Spinal cord (tissue), 4 donors: ENCODE measurements around the gene USP5. TPM values are rescaled to one million over a fixed set of nuclear protein-coding genes. Genes with fewer than 3 reads are reported as not detected.

Experiments used
- polyA plus RNA-seq, 2 donors: library from polyadenylated mRNA; unstranded; fragments of 120-200 nt; gene quantifications; one replicate each; pipeline ENCODE4 v1.2.1, GENCODE V29; 2013; ENCODE audit not compliant: insufficient read length in 2 of 2
- total RNA-seq, 2 donors: library from RNA; depleted of rRNA in 1 of 2; stranded (reverse); fragments of 120-200 nt in 1 of 2; fragments of >200 nt in 1 of 2; gene quantifications; one replicate each; pipeline versions ENCODE4 v1.2.3 to v1.2.4, GENCODE V29; 2013 to 2014

The USP5 gene
- total and polyA plus RNA-seq, 4 donors, result 78.6 to 101 (median 89.6) TPM

Other genes starting within 250 kb of the USP5 start
- gene CHD4, start 244.8 kb upstream of the USP5 start, total RNA-seq, result 100 to 1,000 TPM; 179 to 185 TPM
- gene CHD4, start 244.8 kb upstream of the USP5 start, polyA plus RNA-seq, result 100 to 1,000 TPM; 177 to 185 TPM
- gene LPAR5, start 216.2 kb upstream of the USP5 start, total RNA-seq, result 1 to 10 TPM; 2.5 to 3.5 TPM
- 1 to 10 TPM; 6.0 to 9.1 TPM for gene LPAR5, start 216.2 kb upstream of the USP5 start, polyA plus RNA-seq
- gene ACRBP, start 204.7 kb upstream of the USP5 start, total RNA-seq, result 1 to 10 TPM in 1 of 2 donors, under 1 TPM in 1; 0.69 to 3.9 TPM
- 1 to 10 TPM; 1.9 to 3.6 TPM for gene ACRBP, start 204.7 kb upstream of the USP5 start, polyA plus RNA-seq
- gene ING4, start 189.0 kb upstream of the USP5 start, total RNA-seq, result 10 to 100 TPM; 87.5 to 90.5 TPM
- gene ING4, start 189.0 kb upstream of the USP5 start, polyA plus RNA-seq, result 100 to 1,000 TPM in 1 of 2 donors, 10 to 100 TPM in 1; 94.6 to 104 TPM
- gene ZNF384, start 162.8 kb upstream of the USP5 start, total RNA-seq, result 10 to 100 TPM; 14.9 to 33.8 TPM
- 10 to 100 TPM; 66.6 to 80.2 TPM for gene ZNF384, start 162.8 kb upstream of the USP5 start, polyA plus RNA-seq
- gene PIANP, start 151.3 kb upstream of the USP5 start, total RNA-seq, result 1 to 10 TPM; 2.0 to 3.8 TPM
- 10 to 100 TPM; 81.7 to 86.8 TPM for gene PIANP, start 151.3 kb upstream of the USP5 start, polyA plus RNA-seq
- gene COPS7A, start 128.1 kb upstream of the USP5 start, total RNA-seq, result 10 to 100 TPM; 43.4 to 80.4 TPM
- 10 to 100 TPM; 83.5 to 98.0 TPM for gene COPS7A, start 128.1 kb upstream of the USP5 start, polyA plus RNA-seq
- 100 to 1,000 TPM in 1 of 2 donors, 10 to 100 TPM in 1; 91.4 to 157 TPM for gene MLF2, start 99.0 kb upstream of the USP5 start, total RNA-seq
- gene MLF2, start 99.0 kb upstream of the USP5 start, polyA plus RNA-seq, result 100 to 1,000 TPM; 300 to 319 TPM
- gene PTMS, start 85.8 kb upstream of the USP5 start, total RNA-seq, result 100 to 1,000 TPM in 1 of 2 donors, 10 to 100 TPM in 1; 50.7 to 191 TPM
- gene PTMS, start 85.8 kb upstream of the USP5 start, polyA plus RNA-seq, result 100 to 1,000 TPM; 916 to 927 TPM
- gene LAG3, start 79.6 kb upstream of the USP5 start, total RNA-seq, result under 1 TPM in 1 of 2 donors, not detected in 1; 0.33 TPM
- 1 to 10 TPM in 1 of 2 donors, under 1 TPM in 1; 0.93 to 1.6 TPM for gene LAG3, start 79.6 kb upstream of the USP5 start, polyA plus RNA-seq
- 10 to 100 TPM; 11.3 to 15.4 TPM for gene CD4, start 62.6 kb upstream of the USP5 start, total RNA-seq
- gene CD4, start 62.6 kb upstream of the USP5 start, polyA plus RNA-seq, result 10 to 100 TPM; 13.0 to 16.6 TPM
- 10 to 100 TPM; 43.4 to 54.2 TPM for gene GPR162, start 30.3 kb upstream of the USP5 start, total RNA-seq
- 100 to 1,000 TPM; 113 to 128 TPM for gene GPR162, start 30.3 kb upstream of the USP5 start, polyA plus RNA-seq
- gene P3H3, start 23.7 kb upstream of the USP5 start, total RNA-seq, result 10 to 100 TPM; 25.7 to 28.7 TPM
- gene P3H3, start 23.7 kb upstream of the USP5 start, polyA plus RNA-seq, result 10 to 100 TPM; 22.7 to 42.3 TPM
- 1 to 10 TPM; 2.5 to 5.1 TPM for gene GNB3, start 11.2 kb upstream of the USP5 start, total RNA-seq
- 10 to 100 TPM; 12.0 to 27.0 TPM for gene GNB3, start 11.2 kb upstream of the USP5 start, polyA plus RNA-seq
- 10 to 100 TPM in 1 of 2 donors, 1 to 10 TPM in 1; 4.8 to 17.2 TPM for gene CDCA3, start 864 bp upstream of the USP5 start, total RNA-seq
- 10 to 100 TPM; 17.7 to 22.5 TPM for gene CDCA3, start 864 bp upstream of the USP5 start, polyA plus RNA-seq
- gene TPI1, start 15.4 kb downstream of the USP5 start, total RNA-seq, result 100 to 1,000 TPM; 413 to 837 TPM
- gene TPI1, start 15.4 kb downstream of the USP5 start, polyA plus RNA-seq, result 100 to 1,000 TPM; 519 to 535 TPM
- 1 to 10 TPM; 3.5 to 5.4 TPM for gene SPSB2, start 21.2 kb downstream of the USP5 start, total RNA-seq
- 1 to 10 TPM; 5.7 to 10.0 TPM for gene SPSB2, start 21.2 kb downstream of the USP5 start, polyA plus RNA-seq
- 10 to 100 TPM; 13.5 to 25.5 TPM for gene LRRC23, start 52.7 kb downstream of the USP5 start, total RNA-seq
- 10 to 100 TPM; 25.1 to 25.3 TPM for gene LRRC23, start 52.7 kb downstream of the USP5 start, polyA plus RNA-seq
- gene ENO2, start 62.4 kb downstream of the USP5 start, total RNA-seq, result 100 to 1,000 TPM; 118 to 307 TPM
- 100 to 1,000 TPM; 615 to 640 TPM for gene ENO2, start 62.4 kb downstream of the USP5 start, polyA plus RNA-seq
- gene ATN1, start 75.8 kb downstream of the USP5 start, total RNA-seq, result 10 to 100 TPM; 23.1 to 24.9 TPM
- 100 to 1,000 TPM; 208 to 228 TPM for gene ATN1, start 75.8 kb downstream of the USP5 start, polyA plus RNA-seq
- not detected for gene RNU7-1, start 91.7 kb downstream of the USP5 start, total RNA-seq
- gene RNU7-1, start 91.7 kb downstream of the USP5 start, polyA plus RNA-seq, result 10 to 100 TPM; 16.2 to 21.9 TPM
- 100 to 1,000 TPM; 108 to 376 TPM for gene C12orf57, start 91.9 kb downstream of the USP5 start, total RNA-seq
- gene C12orf57, start 91.9 kb downstream of the USP5 start, polyA plus RNA-seq, result 100 to 1,000 TPM; 220 to 243 TPM
- 1 to 10 TPM; 8.4 to 9.3 TPM for gene PTPN6, start 99.2 kb downstream of the USP5 start, total RNA-seq
- gene PTPN6, start 99.2 kb downstream of the USP5 start, polyA plus RNA-seq, result 1 to 10 TPM; 5.7 to 7.9 TPM
- gene PHB2, start 118.5 kb downstream of the USP5 start, total RNA-seq, result 100 to 1,000 TPM in 1 of 2 donors, 10 to 100 TPM in 1; 88.4 to 226 TPM
- gene PHB2, start 118.5 kb downstream of the USP5 start, polyA plus RNA-seq, result 100 to 1,000 TPM; 174 to 185 TPM
- 10 to 100 TPM; 18.9 to 43.1 TPM for gene EMG1, start 118.8 kb downstream of the USP5 start, total RNA-seq
- 10 to 100 TPM; 30.1 to 33.3 TPM for gene EMG1, start 118.8 kb downstream of the USP5 start, polyA plus RNA-seq
- 10 to 100 TPM; 12.7 to 20.4 TPM for gene LPCAT3, start 166.3 kb downstream of the USP5 start, total RNA-seq
- gene LPCAT3, start 166.3 kb downstream of the USP5 start, polyA plus RNA-seq, result 10 to 100 TPM; 35.5 to 42.3 TPM
- 100 to 1,000 TPM in 1 of 2 donors, 10 to 100 TPM in 1; 77.6 to 122 TPM for gene C1S, start 208.6 kb downstream of the USP5 start, total RNA-seq
- 10 to 100 TPM; 19.1 to 41.3 TPM for gene C1S, start 208.6 kb downstream of the USP5 start, polyA plus RNA-seq
- gene C1R, start 240.3 kb downstream of the USP5 start, total RNA-seq, result 10 to 100 TPM; 41.8 to 83.1 TPM
- 10 to 100 TPM; 18.7 to 31.7 TPM for gene C1R, start 240.3 kb downstream of the USP5 start, polyA plus RNA-seq